Activated CD4-positive, alpha-beta T cell treated with anti-CD3 and anti-CD28 coated beads for 36 hours (primary cell): ENCODE data around the gene ZFYVE28. TPM values are rescaled to one million over a fixed set of nuclear protein-coding genes. Genes with fewer than 3 reads are reported as not detected.

Experiments
- ATAC-seq: fragments of 200-7000 bp; cut with Tn5 transposase; one replicate; pipeline ENCODE4 v1.10.0; 2021; ENCODE audit warnings: mild to moderate bottlenecking, moderate library complexity
- CTCF ChIA-PET: fragments of 350-600 bp; sonication (Branson Sonifier 250); formaldehyde crosslinking; loops from one replicate; lab custom pipeline; 2021; ENCODE audit warnings: antibody characterized with exemption; lab: Charles Lee
- POLR2A ChIA-PET: fragments of 350-600 bp; sonication (Branson Sonifier 250); formaldehyde crosslinking; loops from one replicate; lab custom pipeline; 2021; ENCODE audit warnings: antibody characterized with exemption, inconsistent platforms; lab: Charles Lee
- DNase-seq: peaks from one replicate; pipeline ENCODE4 v3.0.0-alpha.2; 2020
- H3K27ac Mint-ChIP-seq: one replicate; pipeline ENCODE4 v1.8.0; 2021; ENCODE audit warnings: mixed read lengths
- H3K27me3 Mint-ChIP-seq: one replicate; pipeline ENCODE4 v1.8.0; 2021; ENCODE audit warnings: mixed read lengths
- H3K36me3 Mint-ChIP-seq: one replicate; pipeline ENCODE4 v1.8.0; 2021; ENCODE audit warnings: low read depth, mixed read lengths
- H3K4me1 Mint-ChIP-seq: one replicate; pipeline ENCODE4 v1.8.0; 2021; ENCODE audit warnings: mixed read lengths
- H3K4me3 Mint-ChIP-seq: one replicate; pipeline ENCODE4 v1.8.0; 2021; ENCODE audit warnings: mild to moderate bottlenecking, moderate library complexity, mixed read lengths
- H3K9me3 Mint-ChIP-seq: one replicate; pipeline ENCODE4 v1.8.0; 2021; ENCODE audit warnings: low read depth, mixed read lengths
- intact Hi-C, 2 experiments: fragments of 100-400 bp; cut with DNase I in 1 of 2; cut with micrococcal nuclease in 1 of 2; formaldehyde crosslinking; loops; one replicate each; pipeline versions ENCODE4 v1.14.2 to v1.15.1; 2022 to 2024; cut with DNase I, micrococcal nuclease
- total RNA-seq, 2 experiments: library from RNA; stranded (reverse); gene quantifications; one replicate each; pipeline ENCODE4 v1.2.3, GENCODE V29; 2021

Gene ZFYVE28
- total RNA-seq, 2 experiments from 2014 or later = 8.7 to 9.3 TPM

GRCh38 chr4:2407991-2408342 is 10.5 kb downstream of the ZFYVE28 start:
- peaks cover 47% of the 10 kb centered on the region for H3K4me1 Mint-ChIP-seq
- no peaks in the 10 kb centered on the region for H3K27me3 Mint-ChIP-seq
- intact Hi-C loops = no loop called here
- DNase-seq = no peak
- CTCF ChIA-PET = no interaction called here
- H3K4me3 Mint-ChIP-seq = no peak overlapping the region
- POLR2A ChIA-PET = no interaction called here
- H3K9me3 Mint-ChIP-seq = no peaks in the 10 kb centered on the region
- no peak for ATAC-seq
- peak overlapping the region; percentile 38 for H3K27ac Mint-ChIP-seq
- H3K36me3 Mint-ChIP-seq = no peaks in the 10 kb centered on the region

- POLR2A ChIA-PET = no interaction called here
- CTCF ChIA-PET = no interaction called here
- Mint-ChIP-seq H3K27me3 (no peaks in the 10 kb centered on the region), H3K4me3 (no peak overlapping the region), H3K4me1 (peaks cover 45% of the 10 kb centered on the region), H3K9me3 (no peaks in the 10 kb centered on the region), H3K36me3 (no peaks in the 10 kb centered on the region), H3K27ac (no peak overlapping the region)
- intact Hi-C loops = no loop called here
- no peak for ATAC-seq
- no peak for DNase-seq
Measured at GRCh38 chr4:2406920-2407319, 11.5 kb downstream of the ZFYVE28 start.

GRCh38 chr4:2406406-2406805 is 12.0 kb downstream of the ZFYVE28 start:
- DNase-seq = peak; percentile 25
- intact Hi-C loops = no loop called here

GRCh38 chr4:2402941-2403340 is 15.5 kb downstream of the ZFYVE28 start:
- CTCF ChIA-PET = interaction anchor here (1.5 to 2.3 kb wide), 2 partner anchors 10 to 183 kb away, joined by 3 to 10 read pairs; no protein-coding TSS in a partner anchor
- Mint-ChIP-seq H3K27me3 (no peaks in the 10 kb centered on the region), H3K27ac (no peak overlapping the region), H3K4me1 (peaks cover 33% of the 10 kb centered on the region), H3K4me3 (no peak overlapping the region), H3K36me3 (no peaks in the 10 kb centered on the region), H3K9me3 (no peaks in the 10 kb centered on the region)
- intact Hi-C loops = no loop called here
- POLR2A ChIA-PET = no interaction called here
- no peak for ATAC-seq
- no peak for DNase-seq

More at GRCh38 chr4:2406406-2406805, 12.0 kb downstream of the ZFYVE28 start:
- CTCF ChIA-PET = interaction anchor here (0.8 kb wide), 1 partner anchor 8 kb away, joined by 3 read pairs; no protein-coding TSS in a partner anchor
- Mint-ChIP-seq H3K36me3 (no peaks in the 10 kb centered on the region), H3K4me3 (no peak overlapping the region), H3K27me3 (no peaks in the 10 kb centered on the region), H3K9me3 (no peaks in the 10 kb centered on the region), H3K4me1 (peaks cover 45% of the 10 kb centered on the region), H3K27ac (no peak overlapping the region)
- peak; percentile 31 for ATAC-seq
- POLR2A ChIA-PET = no interaction called here

GRCh38 chr4:2402048-2402842 is 16.2 kb downstream of the ZFYVE28 start:
- peak overlapping the region; percentile 31 for H3K27ac Mint-ChIP-seq
- POLR2A ChIA-PET = no interaction called here
- H3K36me3 Mint-ChIP-seq = no peaks in the 10 kb centered on the region
- peak overlapping the region; percentile 54 for H3K4me3 Mint-ChIP-seq
- peaks cover 29% of the 10 kb centered on the region for H3K4me1 Mint-ChIP-seq
- ATAC-seq (peak; percentile 64), DNase-seq (peak; percentile 50)
- intact Hi-C loops = no loop called here
- CTCF ChIA-PET = interaction anchor here (1.5 to 2.3 kb wide), 2 partner anchors 10 to 182 kb away, joined by 3 to 10 read pairs; no protein-coding TSS in a partner anchor
- no peaks in the 10 kb centered on the region for H3K9me3 Mint-ChIP-seq
- no peaks in the 10 kb centered on the region for H3K27me3 Mint-ChIP-seq

GRCh38 chr4:2401610-2401983 is 16.8 kb downstream of the ZFYVE28 start:
- CTCF ChIA-PET = interaction anchor here (1.5 to 2.3 kb wide), 2 partner anchors 11 to 182 kb away, joined by 3 to 10 read pairs; no protein-coding TSS in a partner anchor
- no peaks in the 10 kb centered on the region for H3K36me3 Mint-ChIP-seq
- H3K4me1 Mint-ChIP-seq = peaks cover 23% of the 10 kb centered on the region
- DNase-seq = no peak
- H3K9me3 Mint-ChIP-seq = no peaks in the 10 kb centered on the region
- peak overlapping the region; percentile 54 for H3K4me3 Mint-ChIP-seq
- peak overlapping the region; percentile 31 for H3K27ac Mint-ChIP-seq
- POLR2A ChIA-PET = no interaction called here
- intact Hi-C loops = no loop called here
- H3K27me3 Mint-ChIP-seq = no peaks in the 10 kb centered on the region
- no peak for ATAC-seq

- Mint-ChIP-seq H3K9me3 (no peaks in the 10 kb centered on the region), H3K27ac (no peak overlapping the region)
Measured at GRCh38 chr4:2400841-2401609, 17.4 kb downstream of the ZFYVE28 start.

GRCh38 chr4:2399631-2400190 is 18.7 kb downstream of the ZFYVE28 start:
- no peak overlapping the region for H3K4me3 Mint-ChIP-seq
- intact Hi-C loops = no loop called here
- ATAC-seq (no peak), DNase-seq (no peak)
- POLR2A ChIA-PET = no interaction called here
- peaks cover 23% of the 10 kb centered on the region for H3K4me1 Mint-ChIP-seq
- CTCF ChIA-PET = interaction anchor here (0.7 to 0.9 kb wide), 2 partner anchors 11 to 43 kb away, joined by 3 read pairs; no protein-coding TSS in a partner anchor
- H3K36me3 Mint-ChIP-seq = no peaks in the 10 kb centered on the region
- H3K9me3 Mint-ChIP-seq = no peaks in the 10 kb centered on the region
- H3K27ac Mint-ChIP-seq = no peak overlapping the region
- no peaks in the 10 kb centered on the region for H3K27me3 Mint-ChIP-seq

More at GRCh38 chr4:2400841-2401609, 17.4 kb downstream of the ZFYVE28 start:
- Mint-ChIP-seq H3K4me1 (peaks cover 21% of the 10 kb centered on the region), H3K27me3 (no peaks in the 10 kb centered on the region), H3K4me3 (no peak overlapping the region), H3K36me3 (no peaks in the 10 kb centered on the region)
- intact Hi-C loops = no loop called here
- ChIA-PET POLR2A (no interaction called here), CTCF (interaction anchor here (2.3 kb wide), 1 partner anchor 12 kb away, joined by 10 read pairs; no protein-coding TSS in a partner anchor)
- ATAC-seq (peak; percentile 57), DNase-seq (peak; percentile 44)

GRCh38 chr4:2399216-2399615 is 19.2 kb downstream of the ZFYVE28 start:
- H3K36me3 Mint-ChIP-seq = no peaks in the 10 kb centered on the region
- H3K27me3 Mint-ChIP-seq = no peaks in the 10 kb centered on the region
- ATAC-seq (no peak), DNase-seq (no peak)
- H3K4me3 Mint-ChIP-seq = no peak overlapping the region
- intact Hi-C loops = no loop called here
- ChIA-PET CTCF (interaction anchor here (0.9 kb wide), 1 partner anchor 44 kb away, joined by 3 read pairs; no protein-coding TSS in a partner anchor), POLR2A (no interaction called here)
- H3K4me1 Mint-ChIP-seq = peaks cover 24% of the 10 kb centered on the region
- no peak overlapping the region for H3K27ac Mint-ChIP-seq
- H3K9me3 Mint-ChIP-seq = no peaks in the 10 kb centered on the region

GRCh38 chr4:2397596-2398379 is 20.7 kb downstream of the ZFYVE28 start:
- CTCF ChIA-PET = interaction anchor here (0.6 kb wide), 1 partner anchor 84 kb away, joined by 3 read pairs; no protein-coding TSS in a partner anchor
- intact Hi-C loops = no loop called here

More at GRCh38 chr4:2397596-2398379, 20.7 kb downstream of the ZFYVE28 start:
- POLR2A ChIA-PET = no interaction called here
- Mint-ChIP-seq H3K4me1 (peaks cover 34% of the 10 kb centered on the region), H3K9me3 (no peaks in the 10 kb centered on the region), H3K4me3 (no peak overlapping the region), H3K36me3 (no peaks in the 10 kb centered on the region), H3K27ac (no peak overlapping the region), H3K27me3 (no peaks in the 10 kb centered on the region)
- DNase-seq (no peak), ATAC-seq (no peak)
